ENCODE measurements around the gene LIPN.

LIPN gene, protein sequence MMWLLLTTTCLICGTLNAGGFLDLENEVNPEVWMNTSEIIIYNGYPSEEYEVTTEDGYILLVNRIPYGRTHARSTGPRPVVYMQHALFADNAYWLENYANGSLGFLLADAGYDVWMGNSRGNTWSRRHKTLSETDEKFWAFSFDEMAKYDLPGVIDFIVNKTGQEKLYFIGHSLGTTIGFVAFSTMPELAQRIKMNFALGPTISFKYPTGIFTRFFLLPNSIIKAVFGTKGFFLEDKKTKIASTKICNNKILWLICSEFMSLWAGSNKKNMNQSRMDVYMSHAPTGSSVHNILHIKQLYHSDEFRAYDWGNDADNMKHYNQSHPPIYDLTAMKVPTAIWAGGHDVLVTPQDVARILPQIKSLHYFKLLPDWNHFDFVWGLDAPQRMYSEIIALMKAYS

DNA sequence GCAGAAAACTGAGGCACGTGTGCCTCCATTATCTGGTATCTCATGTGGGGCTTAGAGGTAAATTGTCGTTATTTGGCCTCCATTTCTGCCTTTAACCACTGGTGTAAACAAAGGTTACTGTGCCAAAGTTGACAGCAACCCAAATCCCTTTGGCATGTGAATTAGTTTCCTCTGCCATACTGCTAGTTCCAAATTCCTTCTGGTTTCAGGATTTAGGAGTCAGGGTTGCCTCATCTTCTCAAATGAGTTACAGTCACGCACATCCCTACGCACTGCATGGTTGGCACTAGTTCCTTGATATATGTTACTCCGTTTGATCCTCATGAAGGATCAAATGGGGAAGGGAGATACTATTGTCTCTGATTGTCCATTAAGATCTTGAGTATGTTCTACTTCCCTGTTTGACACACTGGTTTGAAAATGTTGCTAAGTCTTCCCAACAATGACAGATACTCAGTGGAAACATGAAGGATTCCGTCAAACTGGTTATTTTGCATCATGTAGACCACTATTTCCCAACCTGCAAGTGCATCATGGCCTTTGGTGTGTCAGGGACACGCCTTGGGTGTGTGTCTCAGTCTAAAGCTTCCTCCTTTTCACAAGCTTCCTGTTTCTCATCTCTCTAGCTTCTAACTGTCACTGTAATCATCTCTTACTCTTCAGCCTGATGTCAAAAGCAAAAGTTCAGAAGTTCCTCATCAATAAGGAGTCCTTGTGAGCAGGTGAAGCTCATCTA is at the start of gene LIPN:
LIPN (plus strand) TSS at position 655 of the 736 bp plus-strand sequence. CDS start 1,386 bp downstream, outside the sequence.
- TF ChIP-seq EZH2phosphoT487 (IDR thresholded peaks at IDR 0.05; ENCODE audit: borderline replicate concordance, low read length), result no peak
- TF ChIP-seq, protein P1, sequence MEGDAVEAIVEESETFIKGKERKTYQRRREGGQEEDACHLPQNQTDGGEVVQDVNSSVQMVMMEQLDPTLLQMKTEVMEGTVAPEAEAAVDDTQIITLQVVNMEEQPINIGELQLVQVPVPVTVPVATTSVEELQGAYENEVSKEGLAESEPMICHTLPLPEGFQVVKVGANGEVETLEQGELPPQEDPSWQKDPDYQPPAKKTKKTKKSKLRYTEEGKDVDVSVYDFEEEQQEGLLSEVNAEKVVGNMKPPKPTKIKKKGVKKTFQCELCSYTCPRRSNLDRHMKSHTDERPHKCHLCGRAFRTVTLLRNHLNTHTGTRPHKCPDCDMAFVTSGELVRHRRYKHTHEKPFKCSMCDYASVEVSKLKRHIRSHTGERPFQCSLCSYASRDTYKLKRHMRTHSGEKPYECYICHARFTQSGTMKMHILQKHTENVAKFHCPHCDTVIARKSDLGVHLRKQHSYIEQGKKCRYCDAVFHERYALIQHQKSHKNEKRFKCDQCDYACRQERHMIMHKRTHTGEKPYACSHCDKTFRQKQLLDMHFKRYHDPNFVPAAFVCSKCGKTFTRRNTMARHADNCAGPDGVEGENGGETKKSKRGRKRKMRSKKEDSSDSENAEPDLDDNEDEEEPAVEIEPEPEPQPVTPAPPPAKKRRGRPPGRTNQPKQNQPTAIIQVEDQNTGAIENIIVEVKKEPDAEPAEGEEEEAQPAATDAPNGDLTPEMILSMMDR (IDR thresholded peaks at IDR 0.05; ENCODE audit: low read depth, low read length, poor library complexity, severe bottlenecking), result no peak
- no peaks in the 10 kb centered on the region for H3K4me1 ChIP-seq (ENCODE audit: control insufficient read depth, low read length)

DNA sequence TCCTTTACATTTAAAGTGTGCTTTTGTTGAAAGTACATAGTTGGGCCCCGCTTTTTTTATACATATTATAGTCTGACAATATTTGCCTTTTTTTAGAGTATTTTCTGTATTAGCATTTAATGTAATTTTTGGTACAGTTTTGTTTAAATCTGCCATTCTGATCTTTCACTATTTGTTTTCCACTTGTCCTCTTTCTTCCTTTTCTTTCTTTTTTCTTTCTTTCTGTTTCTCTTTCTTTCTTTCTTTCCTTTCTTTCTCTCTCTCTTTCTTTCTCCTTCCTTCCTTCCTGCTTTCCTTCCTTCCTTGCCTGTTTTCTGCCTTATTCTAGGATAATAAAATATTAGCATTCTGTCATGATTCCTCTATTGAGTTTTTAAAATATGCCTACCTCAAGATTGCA is 44.3 kb upstream of the LIPN start:
- TF ChIP-seq EZH2phosphoT487 (IDR thresholded peaks at IDR 0.05; ENCODE audit: borderline replicate concordance, low read length), result no peak
- TF ChIP-seq, protein P1 (IDR thresholded peaks at IDR 0.05; ENCODE audit: low read depth, low read length, poor library complexity, severe bottlenecking), result no peak
- Histone ChIP-seq H3K27me3 (ENCODE audit: control insufficient read depth, low read length) (peaks cover 7% of the 10 kb centered on the region; the same call in 1 of the 2 replicates), H3F3A (ENCODE audit: control insufficient read depth, insufficient read depth) (no peaks in the 10 kb centered on the region), H3K27ac (ENCODE audit: low read depth, low read length) (no peak overlapping the region), H3K4me3 (ENCODE audit: low read length) (no peak overlapping the region), H3K4me1 (ENCODE audit: control insufficient read depth, low read length) (no peaks in the 10 kb centered on the region), H3K4me2 (ENCODE audit: low read length) (no peak overlapping the region), H3K36me3 (ENCODE audit: control insufficient read depth, low read length) (no peaks in the 10 kb centered on the region), H3K79me2 (ENCODE audit: control insufficient read depth, low read length) (no peaks in the 10 kb centered on the region), H4K20me1 (ENCODE audit: control insufficient read depth, insufficient read depth, low read depth, low read length) (no peaks in the 10 kb centered on the region), H3K9me3 (ENCODE audit: control insufficient read depth, insufficient read depth, low read length) (no peaks in the 10 kb centered on the region), H3K9me2 (replicated peaks; ENCODE audit: control insufficient read depth, low read length) (no peaks in the 10 kb centered on the region)

More for the DNA sequence above, at the start of gene LIPN:
- no peaks in the 10 kb centered on the region for H3K9me3 ChIP-seq (ENCODE audit: control insufficient read depth, insufficient read depth, low read length)
- no peaks in the 10 kb centered on the region for H3K36me3 ChIP-seq (ENCODE audit: control insufficient read depth, low read length)
- no peaks in the 10 kb centered on the region for H3K9me2 ChIP-seq (replicated peaks; ENCODE audit: control insufficient read depth, low read length)
- no peaks in the 10 kb centered on the region for H3F3A ChIP-seq (ENCODE audit: control insufficient read depth, insufficient read depth)
- peaks cover 6% of the 10 kb centered on the region; the same call in 1 of the 2 replicates for H3K27me3 ChIP-seq (ENCODE audit: control insufficient read depth, low read length)
- no peaks in the 10 kb centered on the region for H4K20me1 ChIP-seq (ENCODE audit: control insufficient read depth, insufficient read depth, low read depth, low read length)
- no peaks in the 10 kb centered on the region for H3K79me2 ChIP-seq (ENCODE audit: control insufficient read depth, low read length)
- H3K27ac ChIP-seq (ENCODE audit: low read depth, low read length), result no peak within 1 kb of the TSS
- no peak within 1 kb of the TSS for H3K4me2 ChIP-seq (ENCODE audit: low read length)
- no peak within 1 kb of the TSS for H3K4me3 ChIP-seq (ENCODE audit: low read length)

DNA sequence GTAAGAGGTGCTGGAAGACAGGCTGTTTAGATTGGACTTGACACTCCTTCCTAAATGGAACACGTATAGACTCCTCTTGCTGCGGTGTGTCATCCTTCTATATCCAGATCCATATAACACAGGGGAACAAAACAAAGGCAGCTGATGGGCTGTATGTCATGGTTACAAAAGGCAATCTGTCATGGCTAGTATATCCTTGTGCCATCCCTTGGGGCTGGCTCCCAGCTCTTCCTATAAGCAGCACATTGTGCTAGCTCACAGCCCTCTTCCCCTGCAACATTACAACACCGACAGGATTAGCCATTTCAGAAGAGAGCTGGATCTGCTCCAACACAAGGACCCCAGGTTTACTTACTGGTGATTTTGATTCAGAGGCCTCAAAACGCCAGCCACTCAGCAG is 38.4 kb upstream of the LIPN start:
- Histone ChIP-seq H3K4me1 (ENCODE audit: control insufficient read depth, low read length) (no peaks in the 10 kb centered on the region), H3K4me3 (ENCODE audit: low read length) (no peak overlapping the region), H3K36me3 (ENCODE audit: control insufficient read depth, low read length) (no peaks in the 10 kb centered on the region), H4K20me1 (ENCODE audit: control insufficient read depth, insufficient read depth, low read depth, low read length) (no peaks in the 10 kb centered on the region), H3K9me3 (ENCODE audit: control insufficient read depth, insufficient read depth, low read length) (no peaks in the 10 kb centered on the region), H3K27me3 (ENCODE audit: control insufficient read depth, low read length) (peaks cover 13% of the 10 kb centered on the region), H3K4me2 (ENCODE audit: low read length) (no peak overlapping the region), H3K27ac (ENCODE audit: low read depth, low read length) (no peak overlapping the region), H3F3A (ENCODE audit: control insufficient read depth, insufficient read depth) (no peaks in the 10 kb centered on the region), H3K79me2 (ENCODE audit: control insufficient read depth, low read length) (no peaks in the 10 kb centered on the region), H3K9me2 (replicated peaks; ENCODE audit: control insufficient read depth, low read length) (no peaks in the 10 kb centered on the region)
- TF ChIP-seq, protein P1 (IDR thresholded peaks at IDR 0.05; ENCODE audit: low read depth, low read length, poor library complexity, severe bottlenecking), result no peak
- no peak for TF ChIP-seq EZH2phosphoT487 (IDR thresholded peaks at IDR 0.05; ENCODE audit: borderline replicate concordance, low read length)
